ENCODE data around the gene CRACR2A. TPM values are rescaled to one million over a fixed set of nuclear protein-coding genes. Genes with fewer than 3 reads are reported as not detected.

CRACR2A gene
- total and polyA plus RNA-seq, 2 donors from 2014 or later: 0.22 to 6.1 TPM

DNA sequence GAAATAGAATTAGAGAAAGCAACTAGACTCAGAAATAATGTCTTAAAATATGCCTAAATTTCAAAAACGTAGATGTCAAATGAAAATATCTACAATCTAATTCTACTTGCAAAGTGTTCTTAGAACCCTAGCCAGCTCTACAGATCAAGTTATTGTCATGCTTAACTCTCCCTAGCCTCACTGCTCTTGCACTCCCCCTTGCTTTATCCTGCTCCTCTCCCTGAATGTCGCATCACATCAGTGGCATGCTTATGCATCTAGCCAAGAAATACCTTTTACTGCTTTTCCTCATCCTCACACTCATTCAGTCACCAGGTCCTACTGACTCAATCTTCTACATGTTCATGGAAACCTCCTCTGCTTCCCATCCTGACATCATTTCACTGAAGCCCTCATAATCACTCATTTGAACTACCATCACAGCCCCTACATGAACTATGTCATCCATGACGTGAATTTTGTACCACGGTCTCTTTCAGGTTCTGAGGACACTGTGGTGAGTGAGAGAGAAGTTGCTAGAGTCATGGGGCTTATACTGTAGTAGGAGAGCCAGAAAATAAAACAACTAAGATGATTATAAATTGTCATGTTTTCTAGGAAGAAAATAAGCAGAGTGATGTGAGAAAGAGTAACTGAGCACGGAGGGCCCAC lies 22.6 kb upstream of the CRACR2A start:
- intact Hi-C loops (cut with DNase I): no loop called here
- H3K27ac ChIP-seq (ENCODE audit: low read depth in 2 of 2, low read length in 2 of 2): no peak overlapping the region

DNA sequence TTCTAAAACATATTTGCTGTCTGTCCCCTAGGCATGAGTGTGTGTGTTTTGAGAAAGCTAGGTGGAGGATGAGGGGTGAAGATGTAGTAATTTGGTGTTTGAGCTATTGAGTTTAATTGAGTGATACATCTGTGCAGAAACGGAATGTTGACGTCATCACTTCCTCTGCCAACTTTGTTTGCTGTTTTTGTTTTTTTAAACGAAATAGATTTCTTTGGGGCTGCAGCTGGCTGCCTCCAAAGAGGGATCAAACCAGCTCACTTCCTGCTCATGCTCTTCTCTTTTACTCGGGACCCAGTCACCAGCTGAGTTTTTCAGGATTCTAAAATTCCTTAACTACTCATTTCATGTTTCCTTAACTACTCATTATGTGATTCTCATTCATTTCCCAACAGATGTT lies 19.5 kb upstream of the CRACR2A start:
- Histone ChIP-seq H3K27ac (ENCODE audit: low read depth in 2 of 2, low read length in 2 of 2) (no peak overlapping the region), H3K9me3 (ENCODE audit: control insufficient read depth in 2 of 3, insufficient read depth in 1 of 3, low read length in 3 of 3) (no peaks in the 10 kb centered on the region), H3K4me3 (ENCODE audit: low read length in 3 of 3) (no peak overlapping the region), H3K27me3 (ENCODE audit: control insufficient read depth, insufficient read depth, low read length) (no peaks in the 10 kb centered on the region), H3K4me1 (ENCODE audit: control insufficient read depth in 2 of 3, insufficient read depth in 2 of 3, low read depth in 1 of 3, low read length in 3 of 3) (no peaks in the 10 kb centered on the region), H3K36me3 (ENCODE audit: control insufficient read depth in 2 of 3, insufficient read depth in 3 of 3, low read length in 3 of 3) (no peaks in the 10 kb centered on the region), H3K9ac (ENCODE audit: low read length in 3 of 3) (no peak overlapping the region)
- TF ChIP-seq, protein P1, sequence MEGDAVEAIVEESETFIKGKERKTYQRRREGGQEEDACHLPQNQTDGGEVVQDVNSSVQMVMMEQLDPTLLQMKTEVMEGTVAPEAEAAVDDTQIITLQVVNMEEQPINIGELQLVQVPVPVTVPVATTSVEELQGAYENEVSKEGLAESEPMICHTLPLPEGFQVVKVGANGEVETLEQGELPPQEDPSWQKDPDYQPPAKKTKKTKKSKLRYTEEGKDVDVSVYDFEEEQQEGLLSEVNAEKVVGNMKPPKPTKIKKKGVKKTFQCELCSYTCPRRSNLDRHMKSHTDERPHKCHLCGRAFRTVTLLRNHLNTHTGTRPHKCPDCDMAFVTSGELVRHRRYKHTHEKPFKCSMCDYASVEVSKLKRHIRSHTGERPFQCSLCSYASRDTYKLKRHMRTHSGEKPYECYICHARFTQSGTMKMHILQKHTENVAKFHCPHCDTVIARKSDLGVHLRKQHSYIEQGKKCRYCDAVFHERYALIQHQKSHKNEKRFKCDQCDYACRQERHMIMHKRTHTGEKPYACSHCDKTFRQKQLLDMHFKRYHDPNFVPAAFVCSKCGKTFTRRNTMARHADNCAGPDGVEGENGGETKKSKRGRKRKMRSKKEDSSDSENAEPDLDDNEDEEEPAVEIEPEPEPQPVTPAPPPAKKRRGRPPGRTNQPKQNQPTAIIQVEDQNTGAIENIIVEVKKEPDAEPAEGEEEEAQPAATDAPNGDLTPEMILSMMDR (IDR thresholded peaks at IDR 0.05; ENCODE audit: borderline replicate concordance, extremely low read depth, insufficient read depth): no peak
- FAIRE-seq: no peak
- intact Hi-C loops (cut with DNase I): no loop called here
- no peak for DNase-seq

More for the DNA sequence above, 22.6 kb upstream of the CRACR2A start:
- Histone ChIP-seq H3K9ac (ENCODE audit: low read length in 3 of 3) (no peak overlapping the region), H3K36me3 (ENCODE audit: control insufficient read depth in 2 of 3, insufficient read depth in 3 of 3, low read length in 3 of 3) (no peaks in the 10 kb centered on the region), H3K9me3 (ENCODE audit: control insufficient read depth in 2 of 3, insufficient read depth in 1 of 3, low read length in 3 of 3) (no peaks in the 10 kb centered on the region), H3K4me1 (ENCODE audit: control insufficient read depth in 2 of 3, insufficient read depth in 2 of 3, low read depth in 1 of 3, low read length in 3 of 3) (no peaks in the 10 kb centered on the region), H3K27me3 (ENCODE audit: control insufficient read depth, insufficient read depth, low read length) (no peaks in the 10 kb centered on the region), H3K4me3 (ENCODE audit: low read length in 3 of 3) (no peak overlapping the region)
- DNase-seq: no peak
- no peak for FAIRE-seq
- TF ChIP-seq, protein P1 (IDR thresholded peaks at IDR 0.05; ENCODE audit: borderline replicate concordance, extremely low read depth, insufficient read depth): no peak

DNA sequence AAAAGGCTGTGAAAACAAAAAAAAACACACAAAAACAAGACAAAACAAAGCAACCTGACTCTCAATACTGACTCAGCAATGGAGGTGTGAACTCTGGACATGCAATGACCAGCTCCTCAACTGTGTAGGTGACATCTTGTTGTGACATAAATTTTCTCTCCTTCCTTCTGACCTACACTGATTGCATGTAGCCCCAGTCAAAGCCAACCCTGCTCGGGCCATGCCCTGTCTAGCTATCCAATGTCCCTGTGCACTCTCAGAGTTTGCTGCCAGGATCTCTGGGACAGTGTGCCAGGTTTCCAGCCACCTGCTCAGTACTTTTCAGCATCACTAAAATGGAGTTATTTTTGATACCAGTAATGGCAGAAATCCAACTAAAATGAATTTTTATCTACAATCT lies 18.9 kb upstream of the CRACR2A start:
- H3K4me3 ChIP-seq (ENCODE audit: low read length in 3 of 3): no peak overlapping the region
- intact Hi-C loops (cut with DNase I): no loop called here
- TF ChIP-seq, protein P1 (IDR thresholded peaks at IDR 0.05; ENCODE audit: borderline replicate concordance, extremely low read depth, insufficient read depth): no peak
- H3K4me1 ChIP-seq (ENCODE audit: control insufficient read depth in 2 of 3, insufficient read depth in 2 of 3, low read depth in 1 of 3, low read length in 3 of 3): no peaks in the 10 kb centered on the region
- FAIRE-seq: no peak
- H3K9ac ChIP-seq (ENCODE audit: low read length in 3 of 3): no peak overlapping the region
- H3K27me3 ChIP-seq (ENCODE audit: control insufficient read depth, insufficient read depth, low read length): no peaks in the 10 kb centered on the region
- no peaks in the 10 kb centered on the region for H3K9me3 ChIP-seq (ENCODE audit: control insufficient read depth in 2 of 3, insufficient read depth in 1 of 3, low read length in 3 of 3)
- DNase-seq: no peak
- H3K36me3 ChIP-seq (ENCODE audit: control insufficient read depth in 2 of 3, insufficient read depth in 3 of 3, low read length in 3 of 3): no peaks in the 10 kb centered on the region
- H3K27ac ChIP-seq (ENCODE audit: low read depth in 2 of 2, low read length in 2 of 2): no peak overlapping the region

DNA sequence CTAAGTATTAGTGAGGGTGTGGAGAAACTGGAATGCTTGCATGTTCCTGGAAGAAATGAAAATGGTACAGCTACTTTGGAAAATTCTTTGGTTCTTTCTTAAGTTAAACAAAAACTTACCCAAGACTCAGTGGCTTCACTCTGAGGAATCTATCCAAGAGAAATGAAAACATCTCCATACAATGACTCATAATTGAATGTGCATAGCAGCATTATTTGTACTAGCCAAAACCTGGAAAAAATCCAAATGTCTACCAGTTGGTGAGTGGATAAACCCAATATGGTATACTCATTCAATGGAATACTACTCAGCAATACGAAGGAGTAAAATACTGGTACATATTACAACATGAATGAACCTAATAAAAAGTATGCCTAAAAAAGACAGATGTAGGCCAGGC lies 18.0 kb upstream of the CRACR2A start:
- Histone ChIP-seq H3K27me3 (ENCODE audit: control insufficient read depth, insufficient read depth, low read length) (no peaks in the 10 kb centered on the region), H3K27ac (ENCODE audit: low read depth in 2 of 2, low read length in 2 of 2) (no peak overlapping the region), H3K4me1 (ENCODE audit: control insufficient read depth in 2 of 3, insufficient read depth in 2 of 3, low read depth in 1 of 3, low read length in 3 of 3) (no peaks in the 10 kb centered on the region), H3K4me3 (ENCODE audit: low read length in 3 of 3) (no peak overlapping the region), H3K9me3 (ENCODE audit: control insufficient read depth in 2 of 3, insufficient read depth in 1 of 3, low read length in 3 of 3) (no peaks in the 10 kb centered on the region), H3K36me3 (ENCODE audit: control insufficient read depth in 2 of 3, insufficient read depth in 3 of 3, low read length in 3 of 3) (no peaks in the 10 kb centered on the region), H3K9ac (ENCODE audit: low read length in 3 of 3) (no peak overlapping the region)
- intact Hi-C loops (cut with DNase I): no loop called here
- no peak for FAIRE-seq
- no peak for DNase-seq
- TF ChIP-seq, protein P1 (IDR thresholded peaks at IDR 0.05; ENCODE audit: borderline replicate concordance, extremely low read depth, insufficient read depth): no peak
